Hepatocyte (in vitro differentiated cells): ENCODE data around the gene FUT1. TPM values are rescaled to one million over a fixed set of nuclear protein-coding genes. Genes with fewer than 3 reads are reported as not detected.
A peak's percentile ranks its signal among the peaks of the same experiment; 100 is the strongest.

ENCODE experiments used
- DNase-seq: peaks from one replicate; pipeline ENCODE4 v3.0.0-alpha.2; 2016; ENCODE audit warnings: low spot score
- H2AFZ ChIP-seq: fragments of 200-600 bp; sonication (generic); 2 replicates; pipeline ENCODE4 v1.6.0; 2016; ENCODE audit warnings: antibody characterized with exemption, mild to moderate bottlenecking
- H3K27ac ChIP-seq: fragments of 200-600 bp; sonication (generic); 2 replicates; pipeline ENCODE4 v1.5.1; 2016; ENCODE audit warnings: mild to moderate bottlenecking
- H3K27me3 ChIP-seq: fragments of 200-600 bp; sonication (generic); 2 replicates; pipeline ENCODE4 v1.6.1; 2016
- H3K36me3 ChIP-seq: fragments of 200-600 bp; sonication (generic); replicated peaks from 2 replicates; pipeline ENCODE4 v1.5.1; 2016; ENCODE audit warnings: low read depth; ENCODE audit not compliant: insufficient read depth
- H3K4me1 ChIP-seq: fragments of 200-600 bp; sonication (generic); 2 replicates; pipeline ENCODE4 v1.5.1; 2016; ENCODE audit warnings: mild to moderate bottlenecking, moderate library complexity; ENCODE audit not compliant: insufficient read depth
- H3K4me2 ChIP-seq: fragments of 200-600 bp; sonication (generic); 2 replicates; pipeline ENCODE4 v1.6.0; 2016
- H3K4me3 ChIP-seq: fragments of 200-600 bp; sonication (generic); 2 replicates; pipeline ENCODE4 v1.5.1; 2016; ENCODE audit warnings: mild to moderate bottlenecking
- H3K79me2 ChIP-seq: fragments of 200-600 bp; sonication (generic); 2 replicates; pipeline ENCODE4 v1.6.0; 2017; ENCODE audit warnings: mild to moderate bottlenecking
- H3K9me2 ChIP-seq: fragments of 200-600 bp; sonication (generic); replicated peaks from 2 replicates; pipeline ENCODE4 v1.6.0; 2017; ENCODE audit warnings: mild to moderate bottlenecking; ENCODE audit not compliant: insufficient read depth
- H3K9me3 ChIP-seq: fragments of 200-600 bp; sonication (generic); 2 replicates; pipeline ENCODE4 v1.5.1; 2016; ENCODE audit warnings: low read depth, mild to moderate bottlenecking
- H4K20me1 ChIP-seq: fragments of 200-600 bp; sonication (generic); 2 replicates; pipeline ENCODE4 v1.6.0; 2016; ENCODE audit warnings: mild to moderate bottlenecking; ENCODE audit not compliant: insufficient read depth, poor library complexity, severe bottlenecking
- CTCF ChIP-seq: fragments of 200-600 bp; sonication (generic); IDR thresholded peaks from 2 replicates; pipeline ENCODE4 v1.5.1; 2016; ENCODE audit warnings: antibody characterized with exemption, mild to moderate bottlenecking; ENCODE audit not compliant: poor library complexity
- EZH2 ChIP-seq: fragments of 200-600 bp; sonication (generic); IDR thresholded peaks from 2 replicates; pipeline ENCODE4 v1.6.1; 2016; ENCODE audit warnings: antibody characterized with exemption, mild to moderate bottlenecking, borderline replicate concordance
- EZH2phosphoT487 ChIP-seq: fragments of 200-600 bp; sonication (generic); IDR thresholded peaks from one replicate; pipeline ENCODE4 v1.6.1; 2018; ENCODE audit warnings: antibody characterized with exemption, mild to moderate bottlenecking, low read depth, moderate library complexity; ENCODE audit not compliant: unreplicated experiment, severe bottlenecking
- WGBS: methylation state at CpG from one replicate; pipeline ENCODE4 v1.1.6; 2016; ENCODE audit warnings: low lambda C conversion rate; ENCODE audit errors: missing lambda C conversion rate; 5-methylcytosine and 5-hydroxymethylcytosine counted together
- polyA plus RNA-seq: library from polyadenylated mRNA; unstranded; fragments of >200 nt; fragmentation: Nextera tagmentation; extraction: Ambion mirVana; gene quantifications from 2 replicates; pipeline ENCODE4 v1.2.1, GENCODE V29; 2016
- total RNA-seq: library from RNA; depleted of rRNA; stranded (reverse); fragments of >200 nt; gene quantifications from 2 replicates; pipeline ENCODE4 v1.2.3, GENCODE V29; 2014

The FUT1 gene
- total and polyA plus RNA-seq, 2 experiments from 2014 or later: 2.4 to 4.3 TPM

GRCh38 chr19:48746110-48746509 lies 6.3 kb downstream of the FUT1 start:
- TF ChIP-seq EZH2 (no peak), EZH2phosphoT487 (no peak), CTCF (no peak)
- Histone ChIP-seq H4K20me1 (no peaks in the 10 kb centered on the region), H3K4me3 (no peak overlapping the region), H3K9me2 (no peaks in the 10 kb centered on the region), H3K4me1 (no peaks in the 10 kb centered on the region), H3K36me3 (no peaks in the 10 kb centered on the region), H3K4me2 (peak overlapping the region; percentile 65), H3K9me3 (no peaks in the 10 kb centered on the region), H3K79me2 (no peaks in the 10 kb centered on the region), H3K27me3 (no peaks in the 10 kb centered on the region), H2AFZ (no peak overlapping the region), H3K27ac (no peak overlapping the region)
- DNase-seq: no peak
- WGBS: 98% methylated on average over 8 of the region's 8 CpGs

DNA sequence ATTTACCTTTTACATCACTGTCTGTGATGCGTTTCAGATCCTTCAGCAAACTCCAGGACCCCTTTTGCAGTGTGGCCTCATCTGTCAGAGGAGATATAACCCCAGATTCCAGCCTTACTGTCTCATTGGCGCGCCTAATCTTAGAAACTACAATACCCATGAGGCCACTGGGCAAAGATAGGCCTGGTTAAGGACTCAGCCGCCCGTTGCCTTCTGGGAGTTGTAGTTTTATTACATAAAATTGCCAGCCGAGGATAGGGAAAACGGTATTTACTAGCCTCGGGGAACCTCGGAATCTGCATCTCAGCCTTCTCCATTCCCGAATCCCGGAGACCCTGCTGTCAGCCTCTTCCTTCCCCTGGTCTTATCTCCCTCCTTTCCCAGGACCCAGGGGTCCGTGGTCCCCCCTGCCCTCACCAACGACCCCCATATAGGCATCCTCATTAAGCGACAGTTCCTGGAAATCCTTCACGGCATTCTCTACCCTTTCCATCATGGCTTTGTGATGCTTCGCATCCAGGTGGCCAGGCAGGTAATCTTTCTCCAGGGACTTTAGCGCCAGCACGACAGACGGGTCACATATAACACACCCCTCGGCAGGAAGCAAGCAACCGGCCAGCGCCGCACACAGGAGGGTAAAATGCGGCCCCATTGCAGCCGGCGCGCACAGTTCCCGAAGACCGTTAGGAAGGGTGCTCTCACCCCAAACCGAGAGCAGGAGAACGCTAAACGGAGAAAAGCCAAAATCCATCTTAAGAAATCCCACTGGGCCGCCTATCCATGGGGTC lies 7.0 kb downstream of the FUT1 start:
- no peak overlapping the region for H2AFZ ChIP-seq
- no peaks in the 10 kb centered on the region for H4K20me1 ChIP-seq
- H3K4me1 ChIP-seq: no peaks in the 10 kb centered on the region
- no peak overlapping the region for H3K27ac ChIP-seq
- TF ChIP-seq EZH2: no peak
- no peak for TF ChIP-seq EZH2phosphoT487
- TF ChIP-seq CTCF: no peak
- no peak overlapping the region for H3K4me3 ChIP-seq
- peak; percentile 68 for DNase-seq
- no peaks in the 10 kb centered on the region for H3K9me2 ChIP-seq
- 74% methylated on average over 33 of the region's 33 CpGs for WGBS
- no peaks in the 10 kb centered on the region for H3K36me3 ChIP-seq
- peaks cover under 1% of the 10 kb centered on the region for H3K27me3 ChIP-seq
- no peak overlapping the region for H3K4me2 ChIP-seq
- H3K79me2 ChIP-seq: no peaks in the 10 kb centered on the region
- H3K9me3 ChIP-seq: no peaks in the 10 kb centered on the region

DNA sequence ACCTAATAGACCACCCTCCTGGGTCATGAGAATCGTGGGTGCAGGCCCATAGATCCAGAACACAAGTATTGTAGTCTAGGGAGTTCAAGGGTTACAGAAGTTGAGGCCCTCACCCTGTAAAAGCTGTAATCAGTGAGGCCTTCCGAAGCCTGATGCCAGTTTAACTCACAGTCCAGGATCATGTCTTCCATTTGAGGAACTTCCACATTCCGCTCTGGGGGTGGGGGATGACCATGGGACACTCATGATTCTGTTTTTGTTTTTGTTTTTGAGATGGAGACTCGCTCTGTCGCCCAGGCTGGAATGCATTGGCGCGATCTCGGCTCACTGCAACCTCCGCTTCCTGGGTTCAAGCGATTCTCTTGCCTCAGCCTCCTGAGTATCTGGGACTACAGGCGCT lies 10.3 kb downstream of the FUT1 start:
- Histone ChIP-seq H3K27ac (no peak overlapping the region), H3K9me3 (no peaks in the 10 kb centered on the region), H3K4me1 (peaks cover 9% of the 10 kb centered on the region), H3K4me2 (no peak overlapping the region), H2AFZ (no peak overlapping the region), H3K27me3 (peaks cover 10% of the 10 kb centered on the region), H3K36me3 (no peaks in the 10 kb centered on the region), H3K79me2 (no peaks in the 10 kb centered on the region), H3K9me2 (no peaks in the 10 kb centered on the region), H4K20me1 (no peaks in the 10 kb centered on the region), H3K4me3 (no peak overlapping the region)
- TF ChIP-seq EZH2phosphoT487 (no peak), CTCF (no peak), EZH2 (no peak)
- 94% methylated on average over 11 of the region's 11 CpGs for WGBS
- DNase-seq: no peak
